ENCODE data around the gene PIGW.

- TF ChIP-seq CTCF (IDR thresholded peaks at IDR 0.05): no peak
- no peak for TF ChIP-seq EP300 (IDR thresholded peaks at IDR 0.05)
- TF ChIP-seq POLR2A (IDR thresholded peaks at IDR 0.05): no peak
Observed at GRCh38 chr17:36511216-36511615, 23.6 kb upstream of the PIGW start.
